Right renal pelvis (tissue), 4 donors: ENCODE results near the gene MTA1. TPM values are rescaled to one million over a fixed set of nuclear protein-coding genes. Genes with fewer than 3 reads are reported as not detected.
A peak's percentile ranks its signal among the peaks of the same experiment; 100 is the strongest.

Source experiments
- DNase-seq, 4 donors: peaks; one replicate each; pipeline ENCODE4 v3.0.0-alpha.2; 2013; ENCODE audit warnings: low read depth in 4 of 4, low spot score in 3 of 4, missing footprints in 1 of 4
- polyA plus RNA-seq, 4 donors: library from polyadenylated mRNA; unstranded; fragments of 120-200 nt; gene quantifications; one replicate each; pipeline ENCODE4 v1.2.1, GENCODE V29; 2013; ENCODE audit not compliant: insufficient read length in 4 of 4

MTA1 gene
- polyA plus RNA-seq, 4 donors = 96.2 to 125 (median 106) TPM

- no peak for DNase-seq
Observed at GRCh38 chr14:105471823-105472485, 52.3 kb downstream of the MTA1 start.

GRCh38 chr14:105472486-105472991 lies 52.9 kb downstream of the MTA1 start:
- no peak for DNase-seq

GRCh38 chr14:105473033-105473676 lies 53.5 kb downstream of the MTA1 start:
- DNase-seq = no peak

GRCh38 chr14:105473677-105474482 lies 54.3 kb downstream of the MTA1 start:
- peak in 3 of 4 donors; percentile 90 to 93 (median 91) for DNase-seq

- no peak for DNase-seq
Observed at GRCh38 chr14:105474483-105475268, 55.0 kb downstream of the MTA1 start, which contains the start of gene CRIP2. Gene CRIP2 (plus strand): TSS chr14:105474821. CDS start chr14:105474863, 42 bp downstream.

- DNase-seq = no peak
Observed at GRCh38 chr14:105475269-105476096, 55.9 kb downstream of the MTA1 start.

GRCh38 chr14:105476097-105476830 lies 56.6 kb downstream of the MTA1 start:
- no peak for DNase-seq

GRCh38 chr14:105476831-105477659 lies 57.4 kb downstream of the MTA1 start:
- DNase-seq = no peak

GRCh38 chr14:105477660-105478397 lies 58.2 kb downstream of the MTA1 start:
- no peak for DNase-seq

- DNase-seq = no peak
Observed at GRCh38 chr14:105478398-105479251, 59.0 kb downstream of the MTA1 start.

GRCh38 chr14:105479431-105480158 lies 60.0 kb downstream of the MTA1 start:
- DNase-seq = no peak

GRCh38 chr14:105480199-105480746 lies 60.6 kb downstream of the MTA1 start:
- DNase-seq = no peak

- DNase-seq = peak; percentile 84 to 93 (median 86)
Observed at GRCh38 chr14:105480807-105481801, 61.5 kb downstream of the MTA1 start.

- peak; percentile 91 to 94 (median 92) for DNase-seq
Observed at GRCh38 chr14:105481886-105482457, 62.3 kb downstream of the MTA1 start.
